ENCODE results near the gene KHK.

Gene KHK

GRCh38 chr2:27059141-27059820 is 27.3 kb upstream of the KHK start:
- no peaks in the 10 kb centered on the region for H3K9me3 ChIP-seq (ENCODE audit: control insufficient read depth in 1 of 2, low read length in 2 of 2)
- peaks cover 3 to 5% of the 10 kb centered on the region in 2 donors for H3K4me1 ChIP-seq (ENCODE audit: control insufficient read depth in 1 of 2, insufficient read depth in 2 of 2, low read length in 2 of 2)
- no peaks in the 10 kb centered on the region for H3K27me3 ChIP-seq (ENCODE audit: control insufficient read depth in 1 of 2, insufficient read depth in 2 of 2, low read length in 2 of 2)
- peaks cover 19 to 39% of the 10 kb centered on the region in 2 donors for H3K36me3 ChIP-seq (ENCODE audit: control insufficient read depth in 1 of 2, insufficient read depth in 2 of 2, low read length in 2 of 2)
- H3K4me3 ChIP-seq (ENCODE audit: low read depth in 1 of 2, low read length in 2 of 2) = no peak overlapping the region
- H3K9ac ChIP-seq (ENCODE audit: low read depth in 1 of 2, low read length in 2 of 2) = no peak overlapping the region
- H3K27ac ChIP-seq (ENCODE audit: low read depth, low read length) = no peak overlapping the region

- H3K27me3 ChIP-seq (ENCODE audit: control insufficient read depth in 1 of 2, insufficient read depth in 2 of 2, low read length in 2 of 2) = no peaks in the 10 kb centered on the region
Measured at GRCh38 chr2:27060323-27060722, 26.2 kb upstream of the KHK start.

GRCh38 chr2:27065128-27065527 is 21.4 kb upstream of the KHK start:
- Histone ChIP-seq H3K27me3 (ENCODE audit: control insufficient read depth in 1 of 2, insufficient read depth in 2 of 2, low read length in 2 of 2) (no peaks in the 10 kb centered on the region), H3K9me3 (ENCODE audit: control insufficient read depth in 1 of 2, low read length in 2 of 2) (no peaks in the 10 kb centered on the region), H3K4me3 (ENCODE audit: low read depth in 1 of 2, low read length in 2 of 2) (no peak overlapping the region), H3K27ac (ENCODE audit: low read depth, low read length) (no peak overlapping the region), H3K4me1 (ENCODE audit: control insufficient read depth in 1 of 2, insufficient read depth in 2 of 2, low read length in 2 of 2) (peaks cover 16 to 20% of the 10 kb centered on the region in 2 donors), H3K9ac (ENCODE audit: low read depth in 1 of 2, low read length in 2 of 2) (no peak overlapping the region), H3K36me3 (ENCODE audit: control insufficient read depth in 1 of 2, insufficient read depth in 2 of 2, low read length in 2 of 2) (peaks cover 19 to 37% of the 10 kb centered on the region in 2 donors)

More at GRCh38 chr2:27060323-27060722, 26.2 kb upstream of the KHK start:
- peaks cover 23 to 34% of the 10 kb centered on the region in 2 donors for H3K36me3 ChIP-seq (ENCODE audit: control insufficient read depth in 1 of 2, insufficient read depth in 2 of 2, low read length in 2 of 2)
- H3K27ac ChIP-seq (ENCODE audit: low read depth, low read length) = no peak overlapping the region
- H3K4me1 ChIP-seq (ENCODE audit: control insufficient read depth in 1 of 2, insufficient read depth in 2 of 2, low read length in 2 of 2) = peaks cover 3 to 5% of the 10 kb centered on the region in 2 donors
- no peaks in the 10 kb centered on the region for H3K9me3 ChIP-seq (ENCODE audit: control insufficient read depth in 1 of 2, low read length in 2 of 2)
- no peak overlapping the region for H3K9ac ChIP-seq (ENCODE audit: low read depth in 1 of 2, low read length in 2 of 2)
- no peak overlapping the region for H3K4me3 ChIP-seq (ENCODE audit: low read depth in 1 of 2, low read length in 2 of 2)

- Histone ChIP-seq H3K9me3 (ENCODE audit: control insufficient read depth in 1 of 2, low read length in 2 of 2) (no peaks in the 10 kb centered on the region), H3K9ac (ENCODE audit: low read depth in 1 of 2, low read length in 2 of 2) (no peak overlapping the region), H3K36me3 (ENCODE audit: control insufficient read depth in 1 of 2, insufficient read depth in 2 of 2, low read length in 2 of 2) (peaks cover 19 to 34% of the 10 kb centered on the region in 2 donors), H3K27ac (ENCODE audit: low read depth, low read length) (no peak overlapping the region), H3K4me3 (ENCODE audit: low read depth in 1 of 2, low read length in 2 of 2) (no peak overlapping the region), H3K27me3 (ENCODE audit: control insufficient read depth in 1 of 2, insufficient read depth in 2 of 2, low read length in 2 of 2) (no peaks in the 10 kb centered on the region), H3K4me1 (ENCODE audit: control insufficient read depth in 1 of 2, insufficient read depth in 2 of 2, low read length in 2 of 2) (peaks cover 32 to 33% of the 10 kb centered on the region in 2 donors)
Measured at GRCh38 chr2:27067385-27067784, 19.2 kb upstream of the KHK start.

- H3K27ac ChIP-seq (ENCODE audit: low read depth, low read length) = no peak overlapping the region
- peaks cover 19 to 32% of the 10 kb centered on the region in 2 donors for H3K36me3 ChIP-seq (ENCODE audit: control insufficient read depth in 1 of 2, insufficient read depth in 2 of 2, low read length in 2 of 2)
- H3K9me3 ChIP-seq (ENCODE audit: control insufficient read depth in 1 of 2, low read length in 2 of 2) = no peaks in the 10 kb centered on the region
- peaks cover 30 to 42% of the 10 kb centered on the region in 2 donors for H3K4me1 ChIP-seq (ENCODE audit: control insufficient read depth in 1 of 2, insufficient read depth in 2 of 2, low read length in 2 of 2)
- H3K4me3 ChIP-seq (ENCODE audit: low read depth in 1 of 2, low read length in 2 of 2) = no peak overlapping the region
- H3K9ac ChIP-seq (ENCODE audit: low read depth in 1 of 2, low read length in 2 of 2) = peak overlapping the region; percentile 5 to 94
- no peaks in the 10 kb centered on the region for H3K27me3 ChIP-seq (ENCODE audit: control insufficient read depth in 1 of 2, insufficient read depth in 2 of 2, low read length in 2 of 2)
Measured at GRCh38 chr2:27069436-27069835, 17.1 kb upstream of the KHK start.

- no peak overlapping the region for H3K27ac ChIP-seq (ENCODE audit: low read depth, low read length)
- peak overlapping the region; percentile 94 to 97 for H3K9ac ChIP-seq (ENCODE audit: low read depth in 1 of 2, low read length in 2 of 2)
- H3K4me1 ChIP-seq (ENCODE audit: control insufficient read depth in 1 of 2, insufficient read depth in 2 of 2, low read length in 2 of 2) = peaks cover 36 to 48% of the 10 kb centered on the region in 2 donors
- H3K4me3 ChIP-seq (ENCODE audit: low read depth in 1 of 2, low read length in 2 of 2) = peak overlapping the region; percentile 96 to 98
- H3K9me3 ChIP-seq (ENCODE audit: control insufficient read depth in 1 of 2, low read length in 2 of 2) = no peaks in the 10 kb centered on the region
- no peaks in the 10 kb centered on the region for H3K27me3 ChIP-seq (ENCODE audit: control insufficient read depth in 1 of 2, insufficient read depth in 2 of 2, low read length in 2 of 2)
- peaks cover 18 to 30% of the 10 kb centered on the region in 2 donors for H3K36me3 ChIP-seq (ENCODE audit: control insufficient read depth in 1 of 2, insufficient read depth in 2 of 2, low read length in 2 of 2)
Measured at GRCh38 chr2:27069961-27070618, 16.5 kb upstream of the KHK start.

- peak overlapping the region; percentile 94 to 97 for H3K9ac ChIP-seq (ENCODE audit: low read depth in 1 of 2, low read length in 2 of 2)
- H3K4me1 ChIP-seq (ENCODE audit: control insufficient read depth in 1 of 2, insufficient read depth in 2 of 2, low read length in 2 of 2) = peaks cover 39 to 49% of the 10 kb centered on the region in 2 donors
- H3K27ac ChIP-seq (ENCODE audit: low read depth, low read length) = peak overlapping the region; percentile 88
- H3K27me3 ChIP-seq (ENCODE audit: control insufficient read depth in 1 of 2, insufficient read depth in 2 of 2, low read length in 2 of 2) = no peaks in the 10 kb centered on the region
- peak overlapping the region; percentile 96 to 98 for H3K4me3 ChIP-seq (ENCODE audit: low read depth in 1 of 2, low read length in 2 of 2)
- H3K36me3 ChIP-seq (ENCODE audit: control insufficient read depth in 1 of 2, insufficient read depth in 2 of 2, low read length in 2 of 2) = peaks cover 12 to 25% of the 10 kb centered on the region in 2 donors
- H3K9me3 ChIP-seq (ENCODE audit: control insufficient read depth in 1 of 2, low read length in 2 of 2) = no peaks in the 10 kb centered on the region
Measured at GRCh38 chr2:27070653-27071276, 15.8 kb upstream of the KHK start.

GRCh38 chr2:27071277-27071989 is 15.1 kb upstream of the KHK start, which contains the start of gene OST4:
Gene OST4 (minus strand): TSS chr2:27071654.
- Histone ChIP-seq H3K27me3 (ENCODE audit: control insufficient read depth in 1 of 2, insufficient read depth in 2 of 2, low read length in 2 of 2) (no peaks in the 10 kb centered on the region), H3K27ac (ENCODE audit: low read depth, low read length) (peak within 1 kb of the TSS; percentile 89), H3K36me3 (ENCODE audit: control insufficient read depth in 1 of 2, insufficient read depth in 2 of 2, low read length in 2 of 2) (peaks cover 11 to 25% of the 10 kb centered on the region in 2 donors), H3K4me3 (ENCODE audit: low read depth in 1 of 2, low read length in 2 of 2) (peak within 1 kb of the TSS; percentile 96 to 98), H3K4me1 (ENCODE audit: control insufficient read depth in 1 of 2, insufficient read depth in 2 of 2, low read length in 2 of 2) (peaks cover 39 to 49% of the 10 kb centered on the region in 2 donors), H3K9me3 (ENCODE audit: control insufficient read depth in 1 of 2, low read length in 2 of 2) (no peaks in the 10 kb centered on the region), H3K9ac (ENCODE audit: low read depth in 1 of 2, low read length in 2 of 2) (peak within 1 kb of the TSS; percentile 94 to 97)

- Histone ChIP-seq H3K4me3 (ENCODE audit: low read depth in 1 of 2, low read length in 2 of 2) (peak overlapping the region; percentile 73 to 96), H3K4me1 (ENCODE audit: control insufficient read depth in 1 of 2, insufficient read depth in 2 of 2, low read length in 2 of 2) (peaks cover 42 to 52% of the 10 kb centered on the region in 2 donors), H3K9me3 (ENCODE audit: control insufficient read depth in 1 of 2, low read length in 2 of 2) (no peaks in the 10 kb centered on the region), H3K9ac (ENCODE audit: low read depth in 1 of 2, low read length in 2 of 2) (peak overlapping the region; percentile 58 to 63), H3K27me3 (ENCODE audit: control insufficient read depth in 1 of 2, insufficient read depth in 2 of 2, low read length in 2 of 2) (no peaks in the 10 kb centered on the region), H3K36me3 (ENCODE audit: control insufficient read depth in 1 of 2, insufficient read depth in 2 of 2, low read length in 2 of 2) (peaks cover 11 to 25% of the 10 kb centered on the region in 2 donors), H3K27ac (ENCODE audit: low read depth, low read length) (peak overlapping the region; percentile 89)
Measured at GRCh38 chr2:27071990-27072830, 14.4 kb upstream of the KHK start.

All from duodenal mucosa (tissue), 2 donors.